ENCODE results near the gene MBP. TPM values are rescaled to one million over a fixed set of nuclear protein-coding genes. Genes with fewer than 3 reads are reported as not detected.

Gene MBP
- total RNA-seq, 6 experiments from 2014 or later, result 0.05 to 0.23 (median 0.12) TPM; not detected in 1

DNA sequence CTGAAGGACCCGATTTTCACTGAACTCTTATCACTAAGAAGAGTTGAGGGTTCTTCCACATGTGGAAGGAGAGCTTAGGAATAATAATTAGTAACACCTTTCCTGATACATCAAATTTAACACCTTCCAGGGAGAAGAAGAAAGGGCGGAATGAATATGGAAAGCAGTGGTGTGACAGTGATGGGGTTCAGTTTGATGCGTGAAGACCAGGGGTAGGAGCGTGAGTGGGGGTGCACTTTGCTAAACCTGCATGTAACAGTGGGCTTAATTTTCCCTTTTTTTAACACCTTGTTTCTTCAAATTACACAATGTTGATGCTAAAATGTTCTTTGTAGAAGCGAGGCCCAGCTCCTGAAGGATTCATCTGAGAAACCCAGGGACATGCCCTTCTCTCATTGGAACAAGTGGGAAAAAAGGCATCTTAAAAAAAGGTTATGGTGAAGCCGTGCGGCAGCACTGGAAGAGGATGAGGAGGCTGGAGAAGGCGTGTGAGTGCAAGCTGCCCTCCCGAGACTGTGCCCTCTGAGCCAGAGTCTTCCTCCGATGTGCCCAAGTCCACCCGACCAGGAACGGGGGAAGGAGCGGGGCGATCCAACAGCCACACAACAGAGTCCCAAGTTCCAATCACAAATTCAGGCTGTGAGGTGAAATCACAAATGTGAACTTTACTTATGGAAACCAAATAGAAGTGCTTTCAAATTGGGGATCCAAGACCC is 80.8 kb downstream of the MBP start:
- H3K4me1 Mint-ChIP-seq (ENCODE audit: low read depth), result peaks cover 12% of the 10 kb centered on the region; the same call in 1 of the 2 replicates
- TF ChIP-seq CTCF (IDR thresholded peaks at IDR 0.05), result no peak
- DNase-seq, result no peak
- peaks cover 9% of the 10 kb centered on the region for H3K27me3 Mint-ChIP-seq (ENCODE audit: insufficient read depth)
- H3K36me3 Mint-ChIP-seq (ENCODE audit: low read depth), result no peaks in the 10 kb centered on the region
- no peak overlapping the region for H3K4me3 Mint-ChIP-seq
- no peak overlapping the region for H3K27ac Mint-ChIP-seq
- no peaks in the 10 kb centered on the region for H3K9me3 Mint-ChIP-seq

DNA sequence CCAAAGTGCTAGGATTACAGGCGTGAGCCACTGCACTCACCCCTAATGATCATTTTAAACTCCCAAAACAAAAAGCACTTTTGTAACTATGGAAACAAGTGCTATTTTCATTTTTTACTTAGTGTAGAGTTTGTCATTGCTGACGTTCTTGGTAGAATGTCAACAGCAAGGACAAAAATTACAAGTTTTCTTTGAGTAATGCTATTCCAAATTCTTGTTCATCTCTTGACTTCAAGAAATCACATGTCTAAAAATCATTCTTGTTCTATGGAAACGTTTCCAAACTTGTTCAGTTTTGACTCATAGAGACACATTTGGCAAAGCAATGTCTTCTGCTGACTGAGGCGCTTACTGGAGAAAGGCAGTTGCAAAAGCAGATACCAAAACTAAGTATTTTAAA is 82.6 kb downstream of the MBP start:
- H3K27ac Mint-ChIP-seq, result no peak overlapping the region
- no peaks in the 10 kb centered on the region for H3K9me3 Mint-ChIP-seq
- H3K27me3 Mint-ChIP-seq (ENCODE audit: insufficient read depth), result peaks cover 11% of the 10 kb centered on the region
- H3K36me3 Mint-ChIP-seq (ENCODE audit: low read depth), result no peaks in the 10 kb centered on the region
- peaks cover 4% of the 10 kb centered on the region; the same call in 1 of the 2 replicates for H3K4me1 Mint-ChIP-seq (ENCODE audit: low read depth)
- TF ChIP-seq CTCF (IDR thresholded peaks at IDR 0.05), result no peak
- no peak overlapping the region for H3K4me3 Mint-ChIP-seq
- DNase-seq, result no peak

DNA sequence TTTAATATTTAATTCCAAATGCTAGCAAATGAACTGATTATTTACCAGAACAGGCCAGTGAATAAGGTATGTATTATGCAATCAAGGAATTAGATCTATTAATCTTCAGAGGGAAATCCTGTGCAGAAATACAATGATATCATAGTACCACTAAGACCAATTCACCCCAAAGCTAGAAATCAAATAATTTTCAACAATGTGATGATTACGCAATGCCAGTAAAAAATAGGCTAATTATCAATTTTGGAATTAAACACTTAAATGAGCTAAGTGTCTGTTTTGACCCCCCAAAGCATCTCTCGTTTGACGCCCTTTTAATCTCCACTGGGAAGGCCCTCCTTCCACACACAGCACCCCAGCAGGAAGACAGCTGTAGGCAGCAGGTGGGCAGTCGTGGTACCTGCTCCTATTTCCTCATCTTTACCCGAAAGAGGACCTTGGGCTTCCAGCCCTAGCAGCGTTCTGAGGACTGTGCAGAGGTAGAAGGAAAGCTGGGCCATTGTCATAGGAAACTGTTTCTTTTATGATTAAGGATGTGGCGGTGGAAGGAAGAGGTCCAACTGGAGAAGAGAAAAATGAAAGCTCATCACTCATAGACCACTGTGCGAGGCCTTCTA is 84.7 kb downstream of the MBP start:
- Mint-ChIP-seq H3K4me3 (no peak overlapping the region), H3K36me3 (ENCODE audit: low read depth) (no peaks in the 10 kb centered on the region), H3K4me1 (ENCODE audit: low read depth) (no peaks in the 10 kb centered on the region), H3K9me3 (no peaks in the 10 kb centered on the region), H3K27me3 (ENCODE audit: insufficient read depth) (peaks cover 18% of the 10 kb centered on the region), H3K27ac (no peak overlapping the region)
- no peak for DNase-seq
- TF ChIP-seq CTCF (IDR thresholded peaks at IDR 0.05), result no peak

DNA sequence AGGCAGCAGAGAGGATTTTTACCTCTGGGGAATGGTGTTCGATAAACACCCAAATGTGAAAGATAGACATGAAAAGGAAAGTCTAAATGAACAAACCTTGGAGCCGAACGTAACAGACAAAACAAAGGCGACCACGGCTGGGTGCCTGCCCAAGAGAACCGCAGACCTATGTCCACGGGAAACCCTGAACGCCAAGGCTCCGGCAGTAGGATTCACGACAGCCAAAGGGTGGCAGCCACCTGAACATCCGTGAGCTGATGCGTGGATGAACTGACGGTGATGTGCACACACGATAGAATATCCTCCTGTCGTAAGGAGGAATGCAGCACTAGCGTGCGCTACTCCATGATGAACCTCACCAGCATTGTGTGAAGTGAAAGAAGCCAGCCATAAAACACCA is 85.6 kb downstream of the MBP start:
- DNase-seq, result no peak
- Mint-ChIP-seq H3K4me1 (ENCODE audit: low read depth) (no peaks in the 10 kb centered on the region), H3K4me3 (no peak overlapping the region), H3K27me3 (ENCODE audit: insufficient read depth) (peaks cover 22% of the 10 kb centered on the region), H3K9me3 (no peaks in the 10 kb centered on the region), H3K27ac (no peak overlapping the region), H3K36me3 (ENCODE audit: low read depth) (no peaks in the 10 kb centered on the region)
- no peak for TF ChIP-seq CTCF (IDR thresholded peaks at IDR 0.05)

DNA sequence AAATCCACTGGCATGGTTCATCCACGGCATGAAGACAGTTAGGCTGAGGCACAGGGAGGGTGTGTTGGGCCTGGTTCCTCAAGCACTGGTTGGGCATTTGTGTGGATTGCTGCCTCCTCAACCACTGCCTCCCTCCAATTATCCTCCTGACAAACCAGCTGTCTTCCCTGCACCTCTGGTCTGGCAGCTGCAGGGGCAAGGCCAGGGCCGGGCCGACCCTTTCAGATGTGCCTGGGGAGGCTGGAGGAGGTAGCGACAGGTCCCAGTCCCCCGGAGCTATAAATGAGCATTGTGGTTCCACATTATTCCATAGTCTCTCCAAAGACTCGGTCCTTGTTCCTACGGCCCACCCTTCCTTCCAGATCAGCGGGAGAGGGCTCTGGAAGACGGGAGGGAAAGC is 86.2 kb downstream of the MBP start:
- no peaks in the 10 kb centered on the region for H3K9me3 Mint-ChIP-seq
- H3K27me3 Mint-ChIP-seq (ENCODE audit: insufficient read depth), result peaks cover 22% of the 10 kb centered on the region
- H3K27ac Mint-ChIP-seq, result no peak overlapping the region
- TF ChIP-seq CTCF (IDR thresholded peaks at IDR 0.05), result no peak
- H3K36me3 Mint-ChIP-seq (ENCODE audit: low read depth), result no peaks in the 10 kb centered on the region
- H3K4me3 Mint-ChIP-seq, result no peak overlapping the region
- no peak for DNase-seq
- H3K4me1 Mint-ChIP-seq (ENCODE audit: low read depth), result no peaks in the 10 kb centered on the region
